Activated CD4-positive, alpha-beta memory T cell treated with anti-CD3 and anti-CD28 coated beads for 36 hours (primary cell): ENCODE results near the gene SNIP1. TPM values are rescaled to one million over a fixed set of nuclear protein-coding genes. Genes with fewer than 3 reads are reported as not detected.
"Not testable (repeated sequence)": the region's sequence is repeated elsewhere in the genome, so short reads cannot be mapped to it uniquely, and the experiment has no call there.

Source experiments
- CTCF ChIA-PET: fragments of 350-600 bp; sonication (Branson Sonifier 250); formaldehyde crosslinking; loops from one replicate; lab custom pipeline; 2021; ENCODE audit warnings: antibody characterized with exemption, inconsistent platforms; lab: Charles Lee
- POLR2A ChIA-PET: fragments of 350-600 bp; sonication (Branson Sonifier 250); formaldehyde crosslinking; loops from one replicate; lab custom pipeline; 2021; ENCODE audit warnings: antibody characterized with exemption; lab: Charles Lee
- DNase-seq: peaks from one replicate; pipeline ENCODE4 v3.0.0-alpha.2; 2020
- H3K27ac Mint-ChIP-seq: one replicate; pipeline ENCODE4 v1.8.0; 2021; ENCODE audit warnings: mixed read lengths
- H3K27me3 Mint-ChIP-seq: one replicate; pipeline ENCODE4 v1.8.0; 2021; ENCODE audit warnings: mixed read lengths
- H3K36me3 Mint-ChIP-seq: one replicate; pipeline ENCODE4 v1.8.0; 2021; ENCODE audit warnings: mixed read lengths
- H3K4me1 Mint-ChIP-seq: one replicate; pipeline ENCODE4 v1.8.0; 2021; ENCODE audit warnings: low read depth, mixed read lengths
- H3K4me3 Mint-ChIP-seq: one replicate; pipeline ENCODE4 v1.8.0; 2021; ENCODE audit warnings: mild to moderate bottlenecking, mixed read lengths
- H3K9me3 Mint-ChIP-seq: one replicate; pipeline ENCODE4 v1.8.0; 2021; ENCODE audit warnings: mixed read lengths
- intact Hi-C: fragments of 100-400 bp; cut with micrococcal nuclease; formaldehyde crosslinking; loops from one replicate; pipeline ENCODE4 v1.15.1; 2023
- total RNA-seq, 2 experiments: library from RNA; stranded (reverse); gene quantifications; one replicate each; pipeline ENCODE4 v1.2.3, GENCODE V29; 2021

Gene SNIP1, protein sequence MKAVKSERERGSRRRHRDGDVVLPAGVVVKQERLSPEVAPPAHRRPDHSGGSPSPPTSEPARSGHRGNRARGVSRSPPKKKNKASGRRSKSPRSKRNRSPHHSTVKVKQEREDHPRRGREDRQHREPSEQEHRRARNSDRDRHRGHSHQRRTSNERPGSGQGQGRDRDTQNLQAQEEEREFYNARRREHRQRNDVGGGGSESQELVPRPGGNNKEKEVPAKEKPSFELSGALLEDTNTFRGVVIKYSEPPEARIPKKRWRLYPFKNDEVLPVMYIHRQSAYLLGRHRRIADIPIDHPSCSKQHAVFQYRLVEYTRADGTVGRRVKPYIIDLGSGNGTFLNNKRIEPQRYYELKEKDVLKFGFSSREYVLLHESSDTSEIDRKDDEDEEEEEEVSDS
- total RNA-seq, result 10 to 100 TPM; 18.1 to 19.0 TPM

DNA sequence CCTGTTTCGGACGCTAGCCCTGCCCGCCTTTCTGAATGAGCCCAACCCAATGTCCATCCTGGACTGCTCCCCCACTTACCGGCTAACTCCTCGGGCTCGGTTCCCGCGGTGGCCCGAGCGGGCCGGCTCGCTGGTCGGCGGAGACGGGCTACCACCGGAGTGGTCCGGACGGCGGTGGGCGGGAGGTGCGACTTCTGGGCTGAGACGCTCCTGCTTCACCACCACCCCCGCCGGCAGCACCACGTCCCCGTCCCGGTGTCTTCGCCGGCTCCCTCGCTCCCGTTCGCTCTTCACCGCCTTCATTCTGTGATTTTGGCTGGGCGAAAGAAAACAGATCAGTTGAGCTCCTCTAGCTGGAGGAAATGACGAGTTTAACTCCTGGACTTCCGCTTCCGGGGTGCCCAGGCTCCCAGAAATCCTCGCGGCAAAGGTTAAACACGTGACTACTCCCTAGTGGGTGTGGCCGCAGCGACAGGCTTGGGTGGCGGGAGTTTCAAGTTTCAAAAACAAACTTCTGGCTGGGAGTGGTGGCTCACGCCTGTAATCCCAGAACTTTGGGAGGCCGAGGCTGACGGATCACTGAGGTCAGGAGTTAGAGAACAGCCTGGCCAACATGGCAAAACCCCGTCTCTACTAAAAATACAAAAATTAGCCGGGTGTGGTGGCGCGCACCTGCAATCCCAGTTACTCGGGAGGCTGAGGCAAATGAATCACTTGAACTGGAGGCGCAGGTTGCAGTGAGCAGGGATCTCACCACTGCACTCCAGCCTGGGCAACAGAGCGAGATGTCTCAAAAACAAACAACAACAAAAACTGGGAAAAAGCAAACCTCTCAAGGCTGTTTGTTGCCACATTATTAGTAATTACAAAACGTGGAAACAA is at the start of gene SNIP1:
SNIP1 (minus strand) TSS at position 367 of the 882 bp plus-strand sequence; CDS start at position 303, 64 bp downstream.
- ChIA-PET CTCF (interaction anchor here (0.7 to 2.3 kb wide), 6 partner anchors 40 to 1493 kb away, joined by 3 to 13 read pairs (median 4); partner anchors contain the start of genes CDCA8 and MEAF6), POLR2A (interaction anchor here (0.8 to 1.1 kb wide), 4 partner anchors 40 to 298 kb away, joined by 3 to 8 read pairs (median 3); partner anchors contain the start of gene MEAF6)
- intact Hi-C loops, result loop anchor here (1.0 to 5.0 kb wide), 3 partner anchors 42 to 138 kb away; partner anchors contain the start of genes CDCA8 and MEAF6
- peak; percentile 95 for DNase-seq
- no peaks in the 10 kb centered on the region for H3K27me3 Mint-ChIP-seq
- H3K4me1 Mint-ChIP-seq, result peaks cover 45% of the 10 kb centered on the region
- H3K36me3 Mint-ChIP-seq, result peaks cover 21% of the 10 kb centered on the region
- H3K27ac Mint-ChIP-seq, result peak within 1 kb of the TSS; percentile 93
- peaks cover 4% of the 10 kb centered on the region for H3K9me3 Mint-ChIP-seq
- peak within 1 kb of the TSS; percentile 91 for H3K4me3 Mint-ChIP-seq

DNA sequence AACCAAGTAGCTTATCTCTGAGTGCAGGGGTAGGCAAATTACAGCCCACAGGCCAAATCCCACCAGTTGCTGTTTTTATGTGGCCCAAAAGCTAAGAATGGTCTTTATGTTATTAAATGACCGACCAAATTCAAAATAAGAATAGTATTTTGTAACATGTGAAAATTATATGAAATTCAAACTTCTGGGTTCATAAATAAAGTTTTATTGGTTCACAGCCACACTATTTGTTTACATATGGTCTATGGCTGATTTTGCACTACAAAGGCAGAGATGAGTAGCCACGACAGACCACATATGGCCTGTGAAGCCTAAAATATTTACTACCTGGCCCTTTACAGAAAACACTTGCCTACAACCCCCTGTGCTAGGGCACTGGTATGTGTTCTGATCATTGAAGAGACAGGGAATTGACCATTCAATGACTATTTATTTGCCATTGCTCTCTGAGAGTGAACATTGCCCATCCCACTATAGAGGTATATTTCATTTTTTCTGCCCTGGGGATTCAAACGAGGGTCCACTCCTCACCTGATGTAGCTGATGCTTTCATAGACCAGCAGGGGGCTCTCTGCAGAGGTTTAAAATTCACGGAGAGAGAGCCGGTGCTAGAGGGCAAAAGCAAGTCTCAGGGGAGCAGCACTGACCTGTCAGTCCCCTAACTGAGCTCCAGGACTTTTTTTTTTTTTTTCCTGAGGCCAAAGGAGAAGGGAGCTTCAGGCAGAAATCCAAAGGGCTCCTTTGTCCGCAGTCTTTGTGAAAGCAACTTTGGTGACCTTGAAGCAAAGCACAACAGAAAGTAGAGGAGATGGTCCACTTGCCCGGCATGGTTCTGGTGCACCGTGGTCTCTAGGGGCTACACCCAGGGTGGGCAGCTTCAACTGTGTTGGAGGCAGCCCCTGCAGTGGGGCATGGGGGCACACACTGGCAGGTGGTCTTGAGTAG is 48.9 kb upstream of the SNIP1 start:
- POLR2A ChIA-PET, result no interaction called here
- H3K27ac Mint-ChIP-seq, result no peak overlapping the region

DNA sequence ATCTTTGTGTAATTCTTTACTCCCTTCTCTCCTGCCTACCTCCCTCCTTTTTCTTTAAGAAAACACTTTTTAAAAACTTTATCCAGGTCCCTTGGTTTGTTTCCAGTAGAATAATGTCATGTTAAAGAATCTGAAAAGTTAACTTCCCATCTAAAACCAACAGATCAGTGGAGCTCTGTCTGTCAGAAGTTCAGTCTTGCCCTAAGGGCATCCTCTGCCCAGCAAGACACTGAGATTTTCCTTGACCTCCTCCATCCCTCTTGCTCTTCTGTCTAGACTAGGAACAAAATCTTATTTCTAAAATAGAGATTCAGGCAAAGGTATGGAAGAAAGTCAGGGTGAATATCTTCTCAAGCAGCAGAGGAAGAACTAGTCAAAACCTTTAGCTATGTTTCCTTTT is 47.3 kb upstream of the SNIP1 start:
- no peaks in the 10 kb centered on the region for H3K9me3 Mint-ChIP-seq
- H3K27ac Mint-ChIP-seq, result no peak overlapping the region
- DNase-seq, result no peak
- H3K4me3 Mint-ChIP-seq, result no peak overlapping the region
- no peaks in the 10 kb centered on the region for H3K27me3 Mint-ChIP-seq
- ChIA-PET POLR2A (no interaction called here), CTCF (interaction anchor here (2.3 to 9.9 kb wide), 2 partner anchors 17 to 77 kb away, joined by 8 to 220 read pairs; no protein-coding TSS in a partner anchor)
- no peaks in the 10 kb centered on the region for H3K36me3 Mint-ChIP-seq
- H3K4me1 Mint-ChIP-seq, result peaks cover 4% of the 10 kb centered on the region
- intact Hi-C loops, result no loop called here

More for the DNA sequence above, 48.9 kb upstream of the SNIP1 start:
- DNase-seq, result peak; percentile 46
- CTCF ChIA-PET, result interaction anchor here (0.5 to 9.9 kb wide), 33 partner anchors 9 to 281 kb away, joined by 3 to 220 read pairs (median 4); partner anchors contain the start of genes DNALI1 and MTF1
- H3K27me3 Mint-ChIP-seq, result no peaks in the 10 kb centered on the region
- no peak overlapping the region for H3K4me3 Mint-ChIP-seq
- H3K36me3 Mint-ChIP-seq, result no peaks in the 10 kb centered on the region
- H3K9me3 Mint-ChIP-seq, result no peaks in the 10 kb centered on the region
- intact Hi-C loops, result loop anchor here (1.0 kb wide), 1 partner anchor 79 kb away; no protein-coding TSS in a partner anchor
- no peaks in the 10 kb centered on the region for H3K4me1 Mint-ChIP-seq

DNA sequence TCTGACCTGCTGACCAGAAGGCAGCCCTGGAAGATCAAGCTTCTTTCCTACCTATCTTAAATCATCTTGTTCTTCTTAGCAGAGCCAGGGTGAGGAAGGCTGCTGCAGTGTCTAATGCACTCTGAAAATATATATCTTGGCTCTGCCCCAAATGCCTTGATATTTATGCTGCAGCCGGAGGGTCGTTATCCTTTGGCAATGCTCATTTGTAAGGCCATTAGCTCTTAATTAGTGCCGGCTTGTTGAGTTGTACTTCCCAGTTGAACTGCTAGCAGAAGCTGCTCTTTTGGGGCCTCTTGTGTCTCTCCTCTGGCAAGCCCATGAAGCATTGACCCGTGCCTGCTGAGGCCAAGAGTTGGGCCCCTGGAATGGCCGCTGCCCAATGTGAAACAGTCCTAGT is 45.8 kb upstream of the SNIP1 start:
- Mint-ChIP-seq H3K4me3 (no peak overlapping the region), H3K27me3 (no peaks in the 10 kb centered on the region), H3K9me3 (no peaks in the 10 kb centered on the region), H3K27ac (no peak overlapping the region), H3K36me3 (peaks cover 6% of the 10 kb centered on the region), H3K4me1 (peaks cover 16% of the 10 kb centered on the region)
- CTCF ChIA-PET, result interaction anchor here (1.0 to 9.9 kb wide), 2 partner anchors 78 to 260 kb away, joined by 4 to 220 read pairs; no protein-coding TSS in a partner anchor
- POLR2A ChIA-PET, result no interaction called here
- no peak for DNase-seq
- intact Hi-C loops, result loop anchor here (5.0 kb wide), 1 partner anchor 123 kb away; no protein-coding TSS in a partner anchor

DNA sequence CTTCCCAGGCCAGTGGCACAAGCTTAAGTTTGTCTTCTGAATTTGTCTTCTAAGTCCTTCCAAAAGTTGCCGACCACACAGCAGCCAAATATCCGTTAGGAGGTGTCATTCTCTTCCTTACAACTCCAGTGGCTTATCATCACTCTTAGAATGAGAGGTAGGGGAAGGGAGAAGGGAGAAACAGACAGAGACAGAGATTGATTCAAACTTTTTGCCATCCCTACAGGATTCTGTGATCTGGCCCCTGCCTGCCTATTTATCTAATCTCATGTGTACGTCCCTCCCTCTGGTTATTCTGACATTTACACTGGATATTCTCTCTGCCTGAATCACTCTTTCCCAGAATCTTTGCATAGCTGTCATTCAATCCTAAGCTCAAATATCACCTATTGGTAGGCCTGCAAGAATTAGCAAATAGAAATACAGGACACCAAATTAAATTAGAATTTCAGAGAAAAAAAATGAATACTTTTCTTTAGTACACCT is 42.1 kb upstream of the SNIP1 start:
- Mint-ChIP-seq H3K4me1 (peaks cover 37% of the 10 kb centered on the region), H3K36me3 (peaks cover 18% of the 10 kb centered on the region), H3K9me3 (no peaks in the 10 kb centered on the region), H3K4me3 (peak overlapping the region; percentile 100), H3K27ac (peak overlapping the region; percentile 98), H3K27me3 (no peaks in the 10 kb centered on the region)
- no peak for DNase-seq
- ChIA-PET CTCF (interaction anchor here (0.7 to 1.4 kb wide), 4 partner anchors 82 to 94 kb away, joined by 3 to 7 read pairs (median 5); partner anchors contain the start of gene MEAF6), POLR2A (interaction anchor here (1.0 to 1.8 kb wide), 5 partner anchors 14 to 117 kb away, joined by 3 to 5 read pairs (median 4); partner anchors contain the start of genes CDCA8 and MEAF6)
- intact Hi-C loops, result loop anchor here (5.0 kb wide), 1 partner anchor 119 kb away; no protein-coding TSS in a partner anchor

DNA sequence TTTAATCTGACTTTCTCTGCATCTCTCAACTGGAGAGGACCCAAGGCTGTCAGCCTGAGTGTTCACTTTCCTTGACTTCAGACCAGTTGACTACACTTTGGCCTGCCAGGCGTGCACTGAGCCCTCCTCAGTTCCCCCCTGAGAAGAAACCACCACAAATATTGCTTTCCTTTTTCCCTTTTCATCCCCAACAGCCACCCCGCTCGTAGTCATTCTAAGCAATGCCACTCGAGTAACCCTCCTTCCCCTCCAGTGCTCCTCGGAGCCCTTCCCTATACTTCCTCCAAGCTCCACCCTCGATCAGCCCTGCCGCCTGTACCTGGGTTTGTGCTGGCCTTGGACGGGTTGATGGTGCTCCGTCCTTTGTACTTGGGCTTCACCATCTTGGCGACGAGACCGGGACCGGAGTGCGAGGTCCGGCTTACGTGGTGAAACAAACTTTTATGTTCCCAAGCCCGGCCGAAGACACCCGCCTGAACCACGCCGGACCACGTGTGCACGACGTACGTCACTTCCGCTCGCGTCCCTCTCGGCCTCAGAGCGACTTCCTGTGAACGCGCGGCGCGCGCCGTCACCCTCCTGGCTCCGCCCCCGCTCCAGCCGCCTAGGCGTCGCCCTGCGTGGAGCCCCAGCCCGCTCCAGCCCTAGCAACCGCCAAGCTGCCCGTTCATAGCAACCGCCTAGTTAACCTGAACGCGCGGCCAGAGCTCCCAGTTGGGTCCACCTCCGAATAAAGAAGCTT is 41.5 kb upstream of the SNIP1 start, which contains the start of gene GNL2:
GNL2 (minus strand) TSS at position 498 of the 742 bp plus-strand sequence; CDS start at position 383, 115 bp downstream.
- Mint-ChIP-seq H3K27ac (peak within 1 kb of the TSS; percentile 98), H3K9me3 (no peaks in the 10 kb centered on the region), H3K27me3 (no peaks in the 10 kb centered on the region), H3K4me1 (peaks cover 37% of the 10 kb centered on the region), H3K4me3 (peak within 1 kb of the TSS; percentile 100), H3K36me3 (peaks cover 24% of the 10 kb centered on the region)
- ChIA-PET POLR2A (interaction anchor here (1.0 to 1.8 kb wide), 5 partner anchors 14 to 116 kb away, joined by 3 to 5 read pairs (median 4); partner anchors contain the start of genes CDCA8 and MEAF6), CTCF (interaction anchor here (0.7 to 1.4 kb wide), 4 partner anchors 81 to 95 kb away, joined by 3 to 7 read pairs (median 5); partner anchors contain the start of gene MEAF6)
- intact Hi-C loops, result loop anchor here (2.0 to 5.0 kb wide), 3 partner anchors 87 to 118 kb away; partner anchors contain the start of gene CDCA8
- DNase-seq, result peak; percentile 98

DNA sequence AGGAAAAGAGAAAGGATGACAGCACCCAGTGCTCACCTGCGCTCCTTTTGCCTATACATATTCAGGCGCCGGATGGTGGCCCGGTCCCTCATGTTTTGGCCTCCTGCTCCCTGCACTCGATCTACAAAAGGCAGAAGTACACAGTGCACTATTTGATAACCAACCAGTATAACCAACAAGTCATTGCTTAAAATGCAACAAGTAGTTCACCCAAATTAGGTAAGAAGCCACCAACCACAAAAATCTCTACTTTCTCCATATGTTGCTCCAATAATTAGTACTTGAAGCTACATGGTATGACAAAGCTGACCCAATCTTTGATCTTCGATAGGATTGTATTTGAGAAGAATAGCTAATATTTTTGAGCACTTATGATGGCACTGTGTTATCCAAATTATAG is 39.6 kb upstream of the SNIP1 start:
- intact Hi-C loops, result loop anchor here (2.0 kb wide), 2 partner anchors 89 to 99 kb away; partner anchors contain the start of gene CDCA8
- Mint-ChIP-seq H3K4me3 (no peak overlapping the region), H3K27me3 (no peaks in the 10 kb centered on the region), H3K36me3 (peaks cover 34% of the 10 kb centered on the region), H3K4me1 (peaks cover 45% of the 10 kb centered on the region), H3K9me3 (no peaks in the 10 kb centered on the region), H3K27ac (peak overlapping the region; percentile 6)
- ChIA-PET POLR2A (no interaction called here), CTCF (interaction anchor here (0.9 kb wide), 1 partner anchor 9 kb away, joined by 3 read pairs; no protein-coding TSS in a partner anchor)
- no peak for DNase-seq

DNA sequence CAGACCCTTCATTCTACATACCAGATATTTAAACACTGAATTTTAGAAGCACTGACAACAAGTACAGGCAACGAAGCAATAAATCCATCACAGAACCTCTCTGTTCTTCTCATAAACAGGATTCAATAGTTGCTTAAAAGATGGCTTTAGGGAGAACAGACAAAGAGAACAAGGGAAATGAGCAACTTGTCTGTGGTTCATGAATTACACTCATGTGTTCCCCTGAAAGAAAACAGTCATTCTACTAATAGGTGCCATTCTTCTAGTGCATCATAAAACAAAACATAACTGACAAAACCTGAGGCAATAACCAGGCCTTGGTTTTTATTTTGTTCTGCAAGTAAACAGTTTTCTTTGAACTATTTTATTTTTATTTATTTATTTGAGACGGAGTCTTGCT is 34.8 kb upstream of the SNIP1 start:
- no peaks in the 10 kb centered on the region for H3K27me3 Mint-ChIP-seq
- H3K36me3 Mint-ChIP-seq, result peaks cover 48% of the 10 kb centered on the region
- ChIA-PET POLR2A (interaction anchor here (0.9 kb wide), 1 partner anchor 13 kb away, joined by 4 read pairs; no protein-coding TSS in a partner anchor), CTCF (interaction anchor here (1.0 kb wide), 1 partner anchor 14 kb away, joined by 4 read pairs; no protein-coding TSS in a partner anchor)
- peak overlapping the region; percentile 49 for H3K27ac Mint-ChIP-seq
- H3K4me1 Mint-ChIP-seq, result peaks cover 31% of the 10 kb centered on the region
- intact Hi-C loops, result loop anchor here (1.0 kb wide), 1 partner anchor 13 kb away; no protein-coding TSS in a partner anchor
- H3K9me3 Mint-ChIP-seq, result no peaks in the 10 kb centered on the region
- no peak overlapping the region for H3K4me3 Mint-ChIP-seq
- DNase-seq, result no peak

DNA sequence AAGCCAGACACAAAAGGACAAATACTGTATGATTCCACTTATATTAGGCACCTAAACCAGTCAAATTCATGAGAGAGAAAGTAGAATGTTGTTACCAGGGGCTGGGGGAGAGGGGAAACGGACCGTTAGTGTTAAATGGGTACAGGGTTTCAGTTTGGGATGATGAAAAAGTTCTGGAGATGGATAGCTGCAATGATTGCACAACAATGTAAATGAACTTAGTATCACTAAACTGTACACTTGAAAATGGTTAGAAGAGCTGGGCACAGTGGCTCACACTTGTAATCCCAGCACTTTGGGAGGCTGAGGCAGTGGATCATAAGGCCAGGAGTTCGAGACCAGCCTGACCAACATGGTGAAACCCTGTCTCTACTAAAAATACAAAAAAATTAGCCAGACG is 30.5 kb upstream of the SNIP1 start:
- CTCF ChIA-PET, result interaction anchor here (2.9 kb wide), 1 partner anchor 18 kb away, joined by 18 read pairs; no protein-coding TSS in a partner anchor
- H3K9me3 Mint-ChIP-seq, H3K27ac Mint-ChIP-seq, POLR2A ChIA-PET, H3K27me3 Mint-ChIP-seq, intact Hi-C loops, H3K4me3 Mint-ChIP-seq, DNase-seq: not testable (repeated sequence)
- peaks cover 13% of the 10 kb centered on the region for H3K4me1 Mint-ChIP-seq
- peaks cover 51% of the 10 kb centered on the region for H3K36me3 Mint-ChIP-seq
